Measurements from ENCODE around the gene SYNGAP1.

The SYNGAP1 gene

DNA sequence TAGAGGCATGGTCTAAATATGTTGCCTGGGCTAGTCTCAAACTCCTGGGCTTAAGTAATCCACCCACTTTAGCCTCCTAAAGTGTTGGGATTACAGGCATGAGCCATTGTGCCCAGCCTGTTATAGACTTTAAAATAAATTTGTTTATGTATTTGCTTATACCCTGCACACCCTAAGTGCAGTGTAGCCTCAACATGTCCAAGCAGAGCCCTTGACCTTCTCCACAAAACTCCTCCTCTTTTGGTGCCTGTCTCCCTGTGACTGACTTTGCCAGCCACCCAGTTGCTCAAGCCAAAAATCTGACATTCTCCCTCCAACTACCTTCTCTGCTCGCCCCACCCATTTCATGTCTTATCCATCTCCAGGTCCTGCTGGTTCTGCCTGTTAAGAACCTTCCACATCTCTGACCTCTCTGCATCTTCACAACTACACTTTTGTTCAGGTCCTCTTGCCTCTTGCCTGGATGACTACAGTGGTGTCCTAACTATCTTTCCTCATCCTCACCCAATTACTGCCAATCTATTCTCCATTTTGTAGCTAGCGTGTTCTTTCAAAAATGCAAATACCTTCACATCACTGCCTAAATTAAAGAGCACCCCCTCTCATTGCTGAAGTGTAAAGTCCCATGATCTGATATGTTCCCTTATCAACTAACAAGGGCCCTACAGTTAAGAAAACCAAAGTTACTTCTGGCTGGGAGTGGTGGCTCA, 39.4 kb upstream of the SYNGAP1 start:
- POLR2A ChIA-PET: no interaction called here
- no peak for DNase-seq (ENCODE audit: extremely low spot score)
- TF ChIP-seq CTCF (IDR thresholded peaks at IDR 0.05; ENCODE audit: control extremely low read depth, extremely low read depth, low read depth, missing control alignments): no peak
- CTCF ChIA-PET: interaction anchor here (2.2 kb wide), 1 partner anchor 10 kb away, joined by 10 read pairs; no protein-coding TSS in a partner anchor

- ChIA-PET CTCF (interaction anchor here (1.2 kb wide), 1 partner anchor 14 kb away, joined by 3 read pairs; no protein-coding TSS in a partner anchor), POLR2A (no interaction called here)
- DNase-seq (ENCODE audit: extremely low spot score): no peak
- TF ChIP-seq CTCF (IDR thresholded peaks at IDR 0.05; ENCODE audit: control extremely low read depth, extremely low read depth, low read depth, missing control alignments): no peak
These were observed 36.3 kb upstream of the SYNGAP1 start for GRCh38 chr6:33383427-33384185.

GRCh38 chr6:33384581-33385020, 35.3 kb upstream of the SYNGAP1 start:
- CTCF ChIA-PET: no interaction called here
- no peak for TF ChIP-seq CTCF (IDR thresholded peaks at IDR 0.05; ENCODE audit: control extremely low read depth, extremely low read depth, low read depth, missing control alignments)
- POLR2A ChIA-PET: no interaction called here
- DNase-seq (ENCODE audit: extremely low spot score): no peak

GRCh38 chr6:33390173-33390572, 29.7 kb upstream of the SYNGAP1 start:
- ChIA-PET CTCF (interaction anchor here (0.8 to 1.9 kb wide), 14 partner anchors 9 to 278 kb away, joined by 3 to 11 read pairs (median 6); partner anchors contain the start of gene ZBTB9), POLR2A (no interaction called here)
- TF ChIP-seq CTCF (IDR thresholded peaks at IDR 0.05; ENCODE audit: control extremely low read depth, extremely low read depth, low read depth, missing control alignments): no peak
- no peak for DNase-seq (ENCODE audit: extremely low spot score)

GRCh38 chr6:33390767-33391277, 29.0 kb upstream of the SYNGAP1 start:
- ChIA-PET CTCF (interaction anchor here (0.7 to 1.9 kb wide), 19 partner anchors 9 to 279 kb away, joined by 3 to 11 read pairs (median 5); partner anchors contain the start of gene ZBTB9), POLR2A (no interaction called here)
- TF ChIP-seq CTCF (IDR thresholded peaks at IDR 0.05; ENCODE audit: control extremely low read depth, extremely low read depth, low read depth, missing control alignments): no peak
- no peak for DNase-seq (ENCODE audit: extremely low spot score)

DNA sequence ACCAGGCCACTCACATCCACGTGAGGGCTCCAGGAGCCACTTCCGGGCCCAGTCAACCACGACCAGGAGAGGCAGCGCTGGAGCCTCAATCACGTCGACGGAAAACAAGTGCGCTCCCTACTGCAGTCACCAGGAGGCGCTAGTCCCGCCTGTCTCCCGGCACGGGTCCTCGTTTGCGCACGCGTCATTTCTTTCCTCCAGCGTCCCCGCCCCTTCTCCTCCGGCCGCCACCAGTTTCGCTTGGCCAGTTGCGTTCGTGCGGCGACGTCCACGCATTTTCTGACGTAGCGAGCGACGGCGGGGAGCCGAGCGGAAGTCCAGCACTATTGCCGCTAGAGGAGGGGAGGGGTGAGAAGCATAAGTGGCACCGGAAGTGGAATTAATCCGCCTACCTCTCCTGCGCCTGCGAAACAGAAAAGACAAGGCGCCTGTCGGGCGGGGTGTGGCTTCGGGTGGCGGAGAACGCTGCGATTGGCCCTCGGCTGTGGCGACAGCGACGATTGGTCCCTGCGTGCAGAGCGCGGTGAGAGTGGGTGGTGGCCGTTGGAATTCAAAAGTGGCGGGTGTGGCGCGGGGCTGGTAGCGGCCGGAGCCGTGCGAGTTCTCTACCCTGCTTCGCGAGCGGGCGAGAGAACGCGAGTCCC, 28.5 kb upstream of the SYNGAP1 start, which contains the start of gene KIFC1:
KIFC1 (plus strand) TSS at position 546 of the 644 bp plus-strand sequence. CDS start 163 bp downstream, outside the sequence.
- TF ChIP-seq CTCF (IDR thresholded peaks at IDR 0.05; ENCODE audit: control extremely low read depth, extremely low read depth, low read depth, missing control alignments): peak; percentile 91
- DNase-seq (ENCODE audit: extremely low spot score): peak; percentile 97
- ChIA-PET CTCF (interaction anchor here (0.7 to 1.9 kb wide), 14 partner anchors 10 to 84 kb away, joined by 3 to 11 read pairs (median 5); no protein-coding TSS in a partner anchor), POLR2A (no interaction called here)

Data from GM10248 (cell line).